GM04504 (cell line): ENCODE results near the gene METTL1.

Experiments
- DNase-seq: peaks from one replicate; pipeline ENCODE4 v3.0.0-alpha.2; 2012; ENCODE audit warnings: low read depth

METTL1 gene

DNA sequence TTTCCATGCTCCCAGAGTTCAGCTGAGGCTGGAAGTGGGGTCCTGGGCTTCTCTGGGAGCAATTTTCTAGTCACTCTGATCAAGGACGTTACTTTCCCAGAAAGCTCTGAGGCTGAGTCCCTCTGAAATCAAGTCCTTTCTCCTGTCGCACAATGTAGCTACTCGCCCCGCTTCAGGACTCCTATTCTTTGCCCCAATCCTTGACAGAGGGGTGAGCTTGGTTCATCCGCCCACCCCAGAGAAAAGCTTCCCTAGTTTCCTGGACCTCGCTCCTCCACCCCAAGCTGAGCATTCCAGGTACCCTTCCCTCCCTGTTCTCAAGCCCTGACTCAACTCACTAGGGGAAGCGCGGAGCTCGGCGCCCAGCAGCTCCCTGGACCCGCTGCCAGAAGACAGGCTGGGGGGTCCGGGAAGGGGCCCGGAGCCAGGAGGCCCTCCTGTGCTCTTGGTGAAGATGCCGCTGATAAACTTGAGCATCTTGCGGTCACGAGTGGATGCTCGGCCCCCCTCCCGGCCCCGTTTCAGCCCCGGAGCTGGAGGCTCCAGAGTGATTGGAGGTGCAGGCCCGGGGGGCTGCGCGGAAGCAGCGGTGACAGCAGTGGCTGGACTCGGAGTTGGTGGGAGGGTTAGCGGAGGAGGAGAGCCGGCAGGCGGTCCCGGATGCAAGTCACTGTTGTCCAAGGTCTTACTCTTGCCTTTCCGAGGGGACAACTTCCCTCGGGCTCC lies 35.0 kb downstream of the METTL1 start:
- DNase-seq: no peak

DNA sequence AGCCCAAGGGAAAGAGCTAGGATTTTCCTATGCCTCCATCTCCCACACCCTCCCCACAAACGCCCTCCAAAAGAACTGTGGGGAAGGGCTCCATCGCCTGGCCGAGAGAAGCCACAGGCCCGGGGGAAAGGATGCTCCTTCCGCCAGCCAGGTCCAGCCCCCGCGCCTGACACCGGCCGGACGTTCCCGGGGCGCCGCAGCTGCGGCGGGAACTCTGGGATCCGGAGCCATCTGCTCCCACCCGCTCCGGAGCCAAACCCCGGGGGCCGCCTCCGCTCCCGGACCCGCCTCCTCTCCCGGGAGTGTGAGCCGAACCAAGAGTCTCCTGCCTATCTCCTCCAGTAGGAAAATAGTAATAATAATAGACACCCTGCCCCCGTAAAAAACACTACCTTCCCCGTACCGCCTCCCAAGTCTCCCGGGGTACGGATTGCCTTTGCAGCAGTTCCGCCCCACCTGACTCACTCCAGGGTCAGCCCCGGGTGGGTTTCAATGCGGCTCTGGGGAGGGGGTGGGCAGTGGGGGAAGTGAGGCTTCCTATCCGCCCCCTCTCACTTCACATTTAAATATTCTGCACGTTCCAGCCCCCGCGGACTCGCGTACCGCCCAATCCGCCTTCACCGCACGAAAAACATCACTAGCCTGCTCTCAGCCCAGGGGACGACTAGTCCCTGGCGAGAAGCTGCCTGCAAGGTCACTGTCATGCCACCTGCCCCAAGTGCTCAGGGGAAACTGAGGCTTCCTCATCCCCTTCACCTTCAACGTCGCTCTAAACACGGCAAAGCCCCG lies 35.8 kb downstream of the METTL1 start:
- DNase-seq: no peak

DNA sequence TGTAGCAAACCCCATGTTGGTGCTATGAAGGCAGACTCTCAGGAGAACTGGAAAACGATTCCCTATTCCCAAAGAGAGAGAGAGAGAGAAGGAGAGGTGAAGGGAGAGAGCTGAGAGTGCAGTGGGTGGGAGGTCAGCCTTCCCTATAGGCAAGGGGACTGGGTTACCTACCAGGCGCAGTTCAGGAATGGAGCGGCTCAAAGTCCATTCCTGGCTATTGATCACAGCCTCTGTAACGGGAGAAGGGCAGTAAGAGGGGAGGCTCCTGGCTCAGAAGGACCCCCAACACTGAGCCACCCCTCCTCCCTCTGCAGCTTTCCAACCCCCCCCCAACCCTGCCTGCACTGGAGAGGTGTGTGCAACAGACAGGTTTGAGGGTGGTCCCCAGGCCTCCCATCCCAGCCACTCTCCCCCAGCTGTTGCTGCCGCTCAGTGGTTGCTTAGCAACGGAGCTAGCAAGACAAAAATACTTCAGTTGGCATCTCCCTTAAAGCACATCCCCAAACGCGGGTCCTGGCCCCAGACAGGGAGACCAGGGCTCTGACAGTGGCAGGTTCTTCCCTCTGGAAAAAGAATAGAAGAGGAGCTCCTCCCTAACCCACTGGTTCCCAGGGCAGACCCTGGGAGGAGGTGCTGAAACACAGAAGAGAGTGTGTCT lies 36.6 kb downstream of the METTL1 start:
- DNase-seq: no peak

DNA sequence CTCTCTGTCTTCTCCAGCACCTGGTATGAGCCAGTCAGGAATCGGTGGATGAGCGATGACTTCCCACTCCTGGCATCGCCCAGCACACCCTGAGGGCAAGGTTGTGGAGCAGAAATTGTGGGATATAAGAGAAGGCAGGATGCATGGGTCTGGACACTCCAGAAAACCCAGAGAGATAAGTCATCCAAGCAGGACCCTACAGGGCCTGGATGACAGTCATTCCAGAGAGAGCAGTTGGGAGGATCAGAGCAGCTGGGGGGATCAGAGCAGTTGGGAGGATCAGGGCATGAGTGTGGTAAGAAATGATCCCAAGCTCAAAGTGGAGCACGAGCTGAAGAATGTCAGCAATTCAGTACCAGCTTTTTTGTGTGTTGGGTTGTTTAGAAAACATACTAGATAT lies 37.3 kb downstream of the METTL1 start:
- DNase-seq: no peak

DNA sequence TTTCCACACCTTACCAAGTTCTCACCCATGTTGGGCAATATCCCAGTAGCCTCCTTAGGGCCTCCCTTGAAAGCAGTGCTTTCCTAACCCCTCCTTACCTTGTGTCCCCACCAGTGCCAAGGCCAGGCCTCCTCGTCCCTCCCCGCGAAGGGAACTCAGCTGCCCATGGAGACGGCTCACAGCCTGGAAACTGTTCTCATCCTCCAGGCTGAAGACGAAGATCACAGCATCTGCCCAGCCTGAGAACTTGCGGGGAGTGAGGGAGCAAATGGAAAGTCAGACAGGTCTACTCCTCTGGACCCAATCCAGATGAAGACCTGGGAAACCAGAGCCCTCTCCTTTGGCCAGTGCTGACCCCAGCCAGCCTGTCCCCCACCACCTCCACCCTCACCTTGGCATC lies 38.0 kb downstream of the METTL1 start:
- no peak for DNase-seq

DNA sequence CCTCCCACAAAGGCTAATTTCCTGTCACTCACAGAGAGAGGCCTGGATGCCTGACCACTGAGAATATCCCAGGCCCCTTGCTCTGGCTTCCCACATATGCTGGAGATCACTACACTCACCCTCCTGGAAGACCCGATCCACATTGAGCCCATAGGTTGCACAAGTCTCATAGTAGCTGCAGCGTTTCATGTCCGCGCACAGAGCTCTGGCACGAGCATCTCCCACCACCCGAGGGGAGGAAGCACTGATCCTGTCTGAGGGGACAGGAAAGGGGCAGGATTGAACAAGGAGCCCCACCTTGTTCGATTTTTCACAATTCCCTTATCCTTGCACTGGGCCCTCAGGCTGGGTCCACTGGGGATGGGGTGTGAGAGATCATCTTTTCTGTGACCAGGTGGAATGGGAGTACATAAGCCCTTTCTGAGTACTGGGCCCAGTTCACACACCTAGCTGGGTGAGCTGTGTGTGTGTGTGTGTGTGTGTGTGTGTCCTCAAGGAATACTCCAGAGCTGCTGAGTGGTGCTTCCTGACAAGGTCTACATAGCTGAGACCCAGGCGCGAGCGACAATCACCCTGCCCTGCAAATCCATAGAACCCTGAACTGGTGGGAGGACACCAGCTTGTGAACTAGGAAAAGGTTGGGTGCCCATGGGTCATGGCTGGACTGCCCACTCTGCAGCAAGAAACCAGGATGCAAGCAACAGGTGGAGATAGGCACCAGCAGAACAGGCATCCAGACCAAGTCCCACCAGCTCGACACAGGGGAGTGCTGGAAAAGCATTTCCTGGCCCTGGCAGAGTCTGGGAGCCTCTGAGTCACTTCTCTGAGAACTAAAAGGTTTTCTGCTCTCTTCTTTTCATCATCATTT lies 38.9 kb downstream of the METTL1 start:
- no peak for DNase-seq

DNA sequence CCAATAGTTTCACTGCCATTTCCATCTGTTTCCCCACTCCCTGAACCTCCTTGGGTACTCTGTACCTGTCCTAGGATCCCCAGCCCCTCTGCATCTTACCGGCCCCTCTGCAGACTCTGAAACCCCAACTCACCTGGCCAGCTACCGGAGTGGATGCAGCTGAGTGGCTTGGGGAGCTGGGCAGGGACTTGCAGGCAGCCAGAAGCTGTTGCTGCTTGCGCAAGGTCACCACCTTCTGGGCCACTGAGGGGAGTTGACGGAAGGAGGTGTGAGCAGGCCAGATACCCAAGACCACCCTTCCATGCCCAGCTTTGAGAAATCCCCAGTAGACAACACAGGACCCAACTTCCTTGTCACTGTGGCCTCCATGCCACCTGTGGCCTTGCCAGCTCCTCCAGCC lies 39.6 kb downstream of the METTL1 start:
- no peak for DNase-seq

DNA sequence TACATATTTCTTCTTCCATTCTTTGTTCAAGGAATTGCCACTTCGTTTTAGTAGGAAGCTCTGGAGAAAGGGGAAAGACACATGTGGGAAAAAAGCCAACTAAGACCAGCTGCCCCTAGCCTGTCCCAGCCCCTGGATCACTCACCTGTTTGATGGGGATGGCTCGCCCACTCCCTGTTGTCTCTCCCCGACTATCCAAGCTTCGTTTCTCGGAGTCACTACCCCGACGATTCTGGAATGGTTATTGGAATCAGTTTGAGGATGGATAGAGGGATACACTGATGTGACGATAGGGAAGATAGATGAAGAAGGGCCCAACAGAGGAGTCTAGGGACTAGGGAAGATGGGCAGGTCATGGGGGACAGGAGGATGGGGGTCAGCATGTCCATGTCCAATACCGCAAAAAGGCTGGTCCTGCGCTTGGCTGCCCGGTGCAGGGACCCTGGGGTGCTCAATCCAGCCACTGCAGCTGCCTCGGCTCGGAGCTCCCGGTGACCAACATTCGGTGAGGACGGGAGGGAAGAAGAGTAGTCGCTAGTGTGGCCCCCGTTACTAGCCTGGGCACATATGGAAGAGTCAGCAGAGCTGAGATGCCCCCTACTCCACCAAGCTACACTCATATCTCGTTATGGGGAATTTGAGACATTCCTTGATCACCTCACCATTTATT lies 40.4 kb downstream of the METTL1 start:
- no peak for DNase-seq

DNA sequence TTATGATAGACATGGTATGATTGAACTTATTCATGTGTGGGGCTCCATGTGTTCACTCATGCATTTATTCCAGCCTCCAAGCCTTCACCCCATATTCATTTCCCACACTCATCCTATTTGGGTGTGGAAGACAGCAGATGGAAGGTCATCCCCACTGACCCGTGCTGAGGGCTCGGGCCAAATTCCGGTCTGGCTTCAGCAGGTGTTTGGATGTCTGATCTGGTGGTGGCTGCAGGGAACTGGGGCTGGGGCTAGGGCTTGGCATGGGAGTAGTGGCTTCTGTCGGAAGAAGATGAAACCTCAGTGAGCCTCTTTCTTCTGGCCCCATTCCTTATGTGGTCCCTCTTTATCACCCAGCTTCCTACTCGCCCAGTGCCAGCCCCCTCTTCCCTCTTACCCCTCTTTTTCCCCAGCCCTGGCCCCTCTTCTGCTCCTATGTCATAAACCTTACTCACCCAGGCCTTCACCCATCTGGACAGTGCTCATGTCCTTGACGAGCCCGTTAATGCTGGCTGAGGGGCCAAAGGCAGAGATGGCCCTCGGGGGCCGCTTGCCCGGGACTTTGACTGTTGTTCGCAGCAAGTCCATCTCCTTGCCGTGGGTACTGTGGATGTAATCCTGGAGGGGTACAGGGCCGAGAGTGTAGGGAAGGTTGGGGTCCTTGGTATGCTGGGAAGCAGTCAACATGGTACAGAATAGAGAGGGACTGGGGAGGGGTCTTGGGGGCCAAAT lies 41.4 kb downstream of the METTL1 start:
- no peak for DNase-seq

DNA sequence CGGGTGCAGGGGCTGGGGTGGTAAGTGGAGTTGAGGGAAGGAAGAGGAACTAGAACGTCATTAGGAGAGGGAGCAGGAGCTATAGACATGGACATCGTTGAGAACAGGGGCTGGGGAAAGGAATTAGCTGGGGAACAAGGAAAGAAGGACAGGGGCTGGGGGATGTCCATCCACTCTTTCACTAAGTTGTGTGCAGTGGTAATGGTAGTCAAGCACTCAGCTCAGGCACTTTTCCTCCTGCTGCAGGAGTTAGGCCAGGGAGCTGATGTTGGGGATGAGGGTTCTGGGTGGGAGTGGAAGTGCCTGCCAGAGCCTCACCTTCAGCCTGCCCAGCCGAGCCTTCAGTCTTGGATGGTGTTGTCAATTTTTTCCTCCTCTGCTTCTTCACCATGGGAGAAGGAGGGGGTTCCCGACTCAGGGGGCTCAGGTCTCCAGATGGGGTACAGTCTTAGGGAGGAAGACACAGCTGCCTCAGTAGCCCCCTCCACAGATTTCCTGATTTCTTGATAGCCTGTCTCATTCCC lies 42.5 kb downstream of the METTL1 start:
- no peak for DNase-seq

DNA sequence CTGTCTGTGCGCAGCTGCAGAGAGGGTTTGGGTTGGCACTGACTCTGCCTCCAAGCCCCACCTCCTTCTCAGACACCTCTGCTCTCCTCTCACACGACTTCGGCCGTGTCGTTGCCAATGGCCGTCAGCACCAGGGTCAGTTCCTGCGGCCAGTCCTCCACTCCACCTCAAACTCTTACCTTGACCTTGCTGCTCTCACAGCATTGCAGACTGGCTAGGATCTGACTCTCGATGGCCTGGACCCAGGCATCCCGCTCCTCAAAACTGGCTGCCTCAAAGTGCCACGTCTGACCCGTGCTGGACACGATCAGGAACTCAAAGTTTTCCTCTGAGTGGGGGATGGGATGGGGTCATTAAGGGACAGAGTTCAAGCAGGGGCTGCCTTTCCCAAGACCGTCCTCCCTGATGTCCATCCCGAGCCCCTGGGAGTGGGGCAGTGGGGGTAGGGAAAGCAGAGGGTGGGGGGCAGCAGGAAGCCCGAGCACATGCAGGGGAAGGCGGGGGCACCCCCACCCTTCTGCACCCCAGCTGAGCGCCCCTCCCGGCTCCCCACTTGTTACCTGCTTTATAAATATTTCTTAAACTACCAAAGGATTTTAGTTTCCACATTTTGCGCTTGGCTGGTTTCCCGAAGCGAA lies 44.0 kb downstream of the METTL1 start:
- no peak for DNase-seq

DNA sequence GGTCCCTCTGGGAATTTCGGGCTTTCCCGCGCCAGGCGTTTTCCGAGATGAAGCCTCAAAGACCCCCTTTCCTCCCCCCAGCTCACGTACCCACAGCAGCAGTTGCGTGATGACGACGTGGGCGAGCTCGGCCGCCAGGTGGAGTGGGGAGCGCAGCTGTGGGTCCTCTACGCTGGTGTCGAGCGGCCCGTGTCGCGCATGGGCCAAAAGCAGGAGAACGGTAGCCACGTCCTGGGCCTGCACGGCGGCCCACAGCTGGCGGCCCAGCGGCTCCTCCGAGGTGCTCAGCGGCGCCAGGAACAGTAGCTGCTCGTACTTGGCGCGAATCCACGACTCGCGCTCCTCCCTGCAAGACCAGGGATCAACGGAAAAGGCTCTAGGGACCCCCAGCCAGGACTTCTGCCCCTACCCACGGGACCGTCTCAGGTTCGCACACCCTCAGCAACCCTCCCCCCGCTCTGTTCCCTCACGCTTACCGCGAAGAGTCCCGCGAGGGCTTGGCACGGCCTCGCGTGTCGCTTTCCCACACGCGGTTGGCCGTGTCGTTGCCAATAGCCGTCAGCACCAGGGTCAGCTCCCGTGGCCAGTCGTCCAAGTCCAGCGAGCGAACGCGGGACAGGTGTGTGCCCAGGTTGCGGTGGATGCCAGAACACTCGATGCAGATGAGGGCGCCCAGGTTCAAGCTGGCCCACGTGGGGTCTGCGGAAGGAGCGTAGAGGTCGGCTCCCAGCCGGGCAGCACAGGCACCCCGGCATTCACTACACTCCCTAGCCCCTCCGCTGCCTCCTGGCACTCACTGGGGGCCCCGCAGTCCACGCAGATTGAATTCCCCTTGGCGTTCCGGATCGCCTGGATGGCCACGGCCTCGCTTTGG lies 44.8 kb downstream of the METTL1 start:
- DNase-seq: no peak

DNA sequence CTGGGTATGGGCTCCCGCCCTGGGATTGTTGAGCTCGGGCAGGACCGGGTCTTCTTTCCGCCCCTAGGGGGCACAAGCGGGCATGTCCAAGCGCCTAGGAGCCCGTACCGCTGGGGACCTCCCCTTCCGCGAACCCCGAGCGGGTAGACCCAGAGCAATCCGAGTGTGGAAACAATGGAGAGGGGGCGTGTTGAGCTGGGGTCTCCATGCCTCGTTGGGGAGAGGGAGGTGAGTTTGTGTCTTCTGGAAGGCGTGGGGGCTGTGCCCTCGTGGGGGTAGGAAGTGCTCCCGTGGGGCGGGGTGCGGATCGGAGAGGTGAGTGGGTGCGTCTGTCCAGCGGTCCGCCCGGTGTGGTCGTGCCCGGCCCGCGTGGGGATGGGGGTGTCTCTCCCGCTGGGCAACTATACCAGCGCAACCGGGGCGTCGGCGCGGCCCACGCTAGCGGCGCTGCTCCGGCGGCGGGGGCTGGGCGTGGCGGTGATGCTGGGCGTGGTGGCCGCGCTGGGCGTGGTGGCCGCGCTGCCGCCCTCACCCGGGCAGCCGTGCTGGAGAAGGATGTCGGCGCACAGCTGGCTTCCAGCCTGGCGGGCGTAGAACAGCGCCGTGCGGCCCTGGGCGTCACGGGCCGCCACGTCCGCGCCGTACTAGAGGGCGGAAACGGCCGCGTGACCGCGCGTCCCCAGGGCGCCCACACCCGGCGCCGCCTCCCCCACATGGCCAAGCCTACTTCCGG lies 45.6 kb downstream of the METTL1 start:
- peak; percentile 70 for DNase-seq

DNA sequence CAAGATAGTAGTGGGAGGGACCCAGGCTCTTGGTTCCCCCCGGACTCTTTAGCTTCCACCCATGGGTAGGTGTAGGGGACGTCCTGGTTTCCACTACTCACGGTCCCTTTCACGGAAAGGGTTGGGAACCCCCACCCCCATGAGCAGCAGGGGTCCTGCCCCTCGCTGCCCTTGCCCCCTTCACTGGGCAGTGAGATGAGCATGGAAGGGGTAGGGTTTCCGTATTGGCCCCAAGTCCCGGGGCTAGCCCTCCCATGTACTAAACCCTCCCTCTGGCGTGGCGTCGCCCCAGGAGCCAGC lies 46.1 kb downstream of the METTL1 start:
- DNase-seq: no peak

DNA sequence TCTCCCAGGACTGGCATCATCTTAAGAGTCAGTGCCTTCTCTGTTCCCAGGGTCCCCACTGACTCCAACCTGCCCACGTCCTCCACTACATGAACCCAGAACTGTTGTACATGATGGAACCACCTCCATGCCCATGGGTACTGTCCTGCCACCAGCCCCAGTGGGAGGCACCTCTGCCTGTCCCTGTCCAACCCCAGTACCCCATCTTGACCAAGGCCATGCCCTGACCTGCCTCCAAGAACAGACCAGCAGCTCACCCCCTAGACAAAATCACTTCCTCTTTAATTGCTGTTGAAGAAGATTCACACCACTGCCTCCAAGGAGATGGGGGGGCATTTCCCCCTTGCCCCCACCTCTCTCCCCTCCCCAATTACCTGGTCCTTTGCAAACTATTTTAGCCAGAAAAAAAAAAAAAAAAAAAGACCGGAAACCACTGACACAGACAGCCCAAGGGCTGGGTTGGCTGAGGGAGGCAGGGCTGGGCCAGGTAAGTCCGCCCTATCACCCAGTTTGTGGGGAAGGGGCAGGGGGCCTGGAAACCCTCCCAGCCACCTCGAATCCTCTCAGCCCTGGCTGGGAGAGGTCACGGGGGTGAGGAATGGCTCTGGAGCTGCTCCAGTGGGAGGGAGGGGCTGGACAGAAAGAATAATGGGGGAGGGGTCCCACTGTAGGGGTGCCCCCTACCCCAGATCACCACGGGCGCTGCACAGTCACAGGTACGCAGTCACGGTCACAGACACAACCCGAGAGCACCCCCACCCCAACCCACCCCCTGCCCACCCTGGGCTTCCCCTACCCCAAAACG lies 46.8 kb downstream of the METTL1 start:
- no peak for DNase-seq

DNA sequence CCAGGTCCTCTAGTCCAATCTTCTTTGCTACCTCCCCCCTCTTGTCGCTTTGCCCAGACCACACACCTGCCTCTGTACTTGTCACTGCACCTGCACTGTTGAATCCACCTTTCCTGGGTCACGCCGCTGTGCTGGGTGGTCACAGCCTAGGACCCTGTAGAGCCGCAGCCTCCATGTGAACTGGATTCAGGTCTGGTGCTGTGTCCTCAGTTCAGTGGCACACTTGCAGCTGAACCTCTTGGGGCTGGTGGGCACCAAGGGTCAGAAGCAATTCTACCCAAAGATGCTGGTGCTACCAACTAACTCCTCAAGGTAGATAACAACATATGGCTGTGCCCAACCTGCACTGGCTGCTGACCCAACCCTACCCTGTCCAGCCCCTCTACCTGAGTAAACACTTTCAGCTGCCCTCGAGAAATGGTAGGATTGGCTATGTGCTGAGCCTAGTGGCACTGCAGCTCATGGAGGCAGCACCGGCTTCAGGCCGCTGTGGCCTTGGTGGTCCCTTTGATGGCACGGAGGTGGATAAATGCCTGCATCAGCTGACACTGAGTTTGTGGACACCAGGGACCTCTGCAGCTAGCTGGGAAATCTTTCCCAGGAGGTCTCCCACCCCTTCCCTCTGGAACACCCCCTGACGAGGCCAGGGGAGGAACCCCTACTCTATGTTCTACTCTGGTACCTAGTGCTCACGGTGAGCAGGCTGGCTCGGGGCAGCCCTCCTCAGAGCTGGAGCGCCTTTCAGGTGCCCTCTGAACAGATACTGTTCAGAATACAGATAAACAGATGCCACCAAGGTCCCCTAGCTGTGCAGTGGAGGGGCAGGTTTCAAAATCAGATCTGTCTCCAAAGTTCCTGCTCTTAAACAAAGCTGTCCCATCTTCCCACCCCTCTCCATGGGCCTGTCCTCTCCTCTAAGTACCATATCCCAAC lies 47.6 kb downstream of the METTL1 start:
- no peak for DNase-seq

DNA sequence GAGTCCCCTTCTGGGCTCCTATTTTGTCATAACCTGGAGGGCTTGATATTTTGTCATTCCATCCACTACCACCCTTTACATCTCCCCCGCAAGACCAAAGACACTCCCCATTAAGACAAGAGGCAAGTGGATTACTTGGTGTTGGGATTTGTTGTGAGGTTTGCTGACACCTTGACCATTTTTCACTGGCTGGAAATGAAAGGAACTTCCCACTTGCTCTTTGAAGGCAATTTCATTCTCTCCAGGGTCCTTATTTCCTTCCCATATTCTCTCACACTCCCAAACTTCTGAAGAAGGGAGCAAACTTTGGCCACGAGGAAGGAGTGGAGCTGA lies 48.3 kb downstream of the METTL1 start:
- no peak for DNase-seq
